Activated CD8-positive, alpha-beta memory T cell treated with anti-CD3 and anti-CD28 coated beads for 36 hours (primary cell): Measurements from ENCODE around the gene ABLIM3. TPM values are rescaled to one million over a fixed set of nuclear protein-coding genes. Genes with fewer than 3 reads are reported as not detected.

Experiments
- CTCF ChIA-PET: fragments of 350-600 bp; sonication (Branson Sonifier 250); formaldehyde crosslinking; loops from one replicate; lab custom pipeline; 2021; ENCODE audit warnings: antibody characterized with exemption; lab: Charles Lee
- POLR2A ChIA-PET: fragments of 350-600 bp; sonication (Branson Sonifier 250); formaldehyde crosslinking; loops from one replicate; lab custom pipeline; 2021; ENCODE audit warnings: antibody characterized with exemption; lab: Charles Lee
- total RNA-seq, 2 experiments: library from RNA; stranded (reverse); gene quantifications; one replicate each; pipeline ENCODE4 v1.2.3, GENCODE V29; 2021

The ABLIM3 gene
- total RNA-seq, 2 experiments from 2014 or later: not detected

DNA sequence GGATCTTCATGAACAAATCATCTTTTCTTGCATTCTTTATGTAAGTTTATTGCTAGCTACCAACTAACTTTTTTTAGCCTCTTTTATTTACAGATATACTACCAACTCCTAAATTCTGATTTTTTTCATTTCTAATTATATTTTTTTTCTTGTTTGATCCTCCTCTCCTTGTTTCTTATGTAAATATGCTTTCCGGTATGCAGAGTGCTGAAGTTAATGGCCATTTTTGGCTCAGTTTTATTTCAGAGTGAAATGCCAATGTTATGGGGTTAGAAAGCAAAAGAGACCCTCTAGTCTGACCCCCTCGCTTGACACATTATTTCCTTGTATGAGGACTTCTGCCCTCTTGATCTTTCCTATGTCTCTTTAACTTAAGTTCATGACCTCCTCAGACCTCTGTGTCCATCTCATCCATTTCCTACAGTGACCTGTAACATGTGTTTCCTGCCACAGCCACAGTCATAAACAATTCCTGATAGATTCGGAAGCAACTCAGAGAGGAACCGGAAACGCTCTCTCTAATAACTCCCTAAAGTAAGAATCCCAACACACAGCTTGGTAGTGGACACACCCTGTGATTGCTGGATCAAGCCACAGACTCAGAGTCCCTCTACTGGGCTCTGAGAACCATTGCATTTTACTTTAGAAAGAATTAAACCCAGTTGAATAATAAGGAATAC, 87.5 kb downstream of the ABLIM3 start:
- CTCF ChIA-PET: no interaction called here
- POLR2A ChIA-PET: no interaction called here

DNA sequence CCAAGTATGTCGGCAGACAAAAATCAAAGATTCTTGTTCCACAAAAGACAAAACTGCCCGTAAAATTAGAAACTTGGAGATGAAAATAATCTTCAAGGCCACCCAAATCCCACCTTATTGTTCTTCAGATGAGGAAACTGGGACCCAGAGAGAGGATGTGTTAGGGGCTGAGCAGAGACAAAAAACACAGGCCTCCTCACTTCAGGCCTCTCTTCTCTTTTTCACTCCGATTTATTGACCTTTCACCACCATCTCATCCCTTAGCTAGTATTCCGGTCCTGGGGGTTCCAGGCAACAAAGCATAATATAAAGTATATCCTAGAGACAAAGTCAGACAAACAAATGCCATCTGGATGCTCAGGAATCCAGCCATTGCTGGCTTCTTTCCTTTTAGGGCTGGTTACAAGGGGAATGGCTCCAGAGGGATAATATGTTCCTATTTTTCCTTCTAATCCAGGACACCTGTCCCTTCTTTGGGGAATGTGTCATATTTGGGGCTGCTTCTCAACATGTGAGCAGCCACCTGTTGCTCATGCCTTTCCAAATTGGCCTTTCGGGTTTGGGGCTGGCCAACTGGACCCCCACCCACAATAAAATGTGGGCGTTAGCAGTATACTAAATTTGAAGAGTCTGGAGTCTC, 88.1 kb downstream of the ABLIM3 start:
- POLR2A ChIA-PET: no interaction called here
- CTCF ChIA-PET: no interaction called here

DNA sequence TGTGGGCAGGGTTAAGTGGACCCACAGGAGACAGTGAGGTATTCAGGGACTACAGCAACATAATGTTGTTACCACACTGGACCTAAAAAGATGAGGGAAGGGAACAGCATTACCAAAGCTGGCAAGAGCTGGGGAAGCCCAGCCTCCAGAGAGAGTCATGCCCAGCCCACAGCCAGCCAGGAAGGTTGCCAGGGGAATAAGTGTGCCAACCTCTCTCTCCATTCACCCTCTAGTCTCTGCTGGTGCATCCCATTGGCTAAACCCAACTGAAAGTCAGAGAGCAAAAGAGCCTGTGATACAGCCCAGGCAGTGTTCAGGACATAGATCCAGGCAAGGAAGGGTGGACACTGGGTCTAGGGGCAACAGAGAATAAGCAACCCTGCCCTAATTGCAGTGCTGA, 94.5 kb downstream of the ABLIM3 start:
- POLR2A ChIA-PET: no interaction called here
- CTCF ChIA-PET: interaction anchor here (1.6 kb wide), 1 partner anchor 130 kb away, joined by 3 read pairs; no protein-coding TSS in a partner anchor

DNA sequence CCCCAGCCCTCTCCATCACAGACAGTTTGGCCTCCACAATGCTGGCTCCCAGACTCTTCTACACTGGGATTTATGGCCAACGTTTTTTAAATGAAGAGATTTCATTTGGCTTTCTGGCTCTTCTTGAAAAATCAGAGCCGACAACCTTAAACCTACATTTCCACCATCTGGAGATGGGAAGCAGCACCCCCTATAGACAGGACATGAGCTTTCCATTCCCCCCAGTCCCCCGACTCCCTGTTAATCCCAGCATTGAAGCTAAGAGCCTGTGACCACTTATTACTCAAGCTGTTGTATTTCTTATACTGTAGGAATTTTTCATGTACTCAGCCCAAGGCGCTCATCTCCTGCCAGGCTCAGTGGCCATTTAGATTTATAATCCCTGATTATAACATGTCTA, 96.4 kb downstream of the ABLIM3 start:
- ChIA-PET CTCF (no interaction called here), POLR2A (no interaction called here)

DNA sequence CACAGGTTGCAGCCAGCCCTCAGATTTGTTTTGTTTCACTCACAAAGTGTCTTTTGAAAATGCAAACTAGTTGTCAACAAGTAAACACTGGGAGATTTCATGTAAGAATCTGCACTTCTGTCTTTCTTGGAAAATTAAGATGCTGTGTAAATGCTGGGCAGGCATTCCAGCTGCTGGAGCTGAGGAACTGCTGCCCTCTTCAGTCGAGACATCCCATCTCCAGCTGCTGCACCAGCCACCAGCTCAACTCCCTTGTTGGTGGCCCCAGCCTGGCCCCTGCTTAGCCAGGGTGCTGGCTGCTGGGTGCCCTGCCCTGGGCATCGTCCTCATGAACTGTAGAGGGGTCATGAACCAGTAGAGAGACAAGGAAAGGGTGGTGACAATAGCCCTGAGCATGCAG, 97.2 kb downstream of the ABLIM3 start:
- CTCF ChIA-PET: interaction anchor here (0.6 kb wide), 1 partner anchor 53 kb away, joined by 4 read pairs; no protein-coding TSS in a partner anchor
- POLR2A ChIA-PET: no interaction called here

DNA sequence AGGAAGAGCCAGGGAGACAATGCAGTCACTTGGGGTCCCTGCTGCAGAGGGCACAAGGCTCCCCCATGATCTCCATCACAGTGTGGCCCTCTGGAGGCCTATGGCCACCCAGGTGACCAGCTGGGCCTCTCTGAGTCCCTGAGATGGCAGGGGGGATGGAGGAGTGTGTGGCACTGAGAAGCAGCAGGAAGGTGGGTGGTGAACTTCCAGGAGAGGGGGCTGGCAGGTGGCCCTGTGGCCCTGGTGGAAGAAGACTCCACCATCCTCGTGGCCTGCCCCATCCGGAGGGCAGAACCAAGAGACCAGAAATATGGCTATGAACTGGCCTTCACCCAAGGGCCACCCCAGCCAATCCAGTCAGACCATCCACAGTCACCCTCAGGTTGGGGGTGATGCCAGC, 98.6 kb downstream of the ABLIM3 start:
- ChIA-PET CTCF (no interaction called here), POLR2A (no interaction called here)

DNA sequence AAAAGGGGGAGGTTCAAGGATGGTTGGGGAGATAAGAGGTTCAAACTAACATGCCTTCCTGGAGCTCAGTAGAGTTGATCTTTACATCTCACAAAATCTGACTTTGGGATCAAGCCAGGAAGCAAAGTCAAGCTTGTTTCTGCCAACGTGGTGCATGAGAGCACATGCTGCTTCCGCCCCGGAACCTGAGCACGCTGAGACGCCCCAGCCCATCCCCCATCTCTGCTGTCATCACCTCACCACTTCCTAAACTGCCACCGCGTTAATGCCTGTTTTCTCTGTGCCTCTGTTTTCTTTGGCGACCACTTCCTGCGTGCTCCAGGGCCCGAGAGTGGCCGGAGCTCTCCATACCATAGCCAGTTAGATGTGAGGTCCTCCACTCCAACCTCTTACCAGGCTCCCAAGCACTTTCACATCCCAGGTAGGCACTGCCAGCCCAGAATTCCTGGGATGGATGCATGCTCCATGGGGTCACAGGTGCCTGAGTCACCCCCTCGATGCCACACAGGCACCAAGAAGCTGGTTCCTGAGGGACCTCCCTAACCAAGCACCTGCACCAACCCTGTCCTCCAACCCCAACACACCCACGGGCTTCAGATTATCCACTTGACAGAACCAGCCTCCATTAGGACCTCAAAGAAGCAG, 99.2 kb downstream of the ABLIM3 start:
- ChIA-PET POLR2A (no interaction called here), CTCF (no interaction called here)

DNA sequence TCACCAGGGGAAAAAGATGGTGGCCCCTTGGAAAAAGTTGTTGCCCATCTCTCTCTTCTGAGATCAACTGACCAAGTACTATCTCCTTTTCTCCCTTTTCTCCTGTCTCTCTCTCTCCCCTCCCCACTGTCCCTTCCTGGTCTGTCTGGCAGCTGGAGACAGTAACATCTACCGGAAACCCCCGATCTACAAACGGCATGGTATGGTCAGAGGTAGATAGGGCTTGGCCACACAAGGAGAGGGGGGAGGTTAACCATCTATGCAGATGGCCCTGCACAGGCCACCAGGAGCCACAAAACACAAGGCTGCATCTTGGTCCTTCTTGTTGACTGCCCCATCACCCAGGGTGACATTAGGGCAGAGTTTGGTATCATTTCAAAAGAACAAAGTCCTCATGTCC, 101.0 kb downstream of the ABLIM3 start:
- POLR2A ChIA-PET: no interaction called here
- CTCF ChIA-PET: no interaction called here

DNA sequence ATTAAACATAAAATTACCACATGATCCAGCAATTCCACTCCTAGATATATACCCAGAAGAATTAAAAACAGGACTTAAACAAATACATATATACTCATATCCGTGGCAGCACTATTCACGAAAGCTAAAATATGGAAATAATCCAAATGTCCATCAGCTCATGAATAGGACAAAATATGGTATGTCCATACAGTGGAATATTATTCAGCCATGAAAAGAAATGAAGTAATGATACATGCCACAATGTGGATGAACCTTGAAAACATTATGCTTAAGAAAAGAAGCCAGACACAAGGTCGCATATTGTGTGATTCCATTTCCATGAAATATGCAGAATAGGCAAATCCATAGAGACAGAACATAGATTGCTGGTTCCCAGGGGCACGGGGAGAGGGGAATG, 105.6 kb downstream of the ABLIM3 start:
- CTCF ChIA-PET: interaction anchor here (1.0 kb wide), 1 partner anchor 105 kb away, joined by 3 read pairs; the partner anchor contains the start of gene ABLIM3
- POLR2A ChIA-PET: no interaction called here

DNA sequence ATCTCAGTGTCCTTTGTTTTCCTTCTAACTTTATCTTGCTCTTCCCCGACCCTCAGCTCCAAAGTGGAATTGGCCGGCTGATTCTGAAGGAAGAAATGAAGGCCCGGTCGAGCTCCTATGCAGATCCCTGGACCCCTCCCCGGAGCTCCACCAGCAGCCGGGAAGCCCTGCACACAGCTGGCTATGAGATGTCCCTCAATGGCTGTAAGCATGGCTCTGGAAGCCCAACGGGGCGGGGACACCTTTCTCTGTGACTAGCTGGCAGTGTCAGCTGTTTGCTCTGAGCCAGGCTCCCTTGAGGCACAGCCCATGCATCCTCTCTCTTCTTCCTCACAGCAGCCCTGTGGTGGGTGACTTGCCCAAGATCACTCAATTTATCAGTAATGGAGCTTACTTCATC, 106.4 kb downstream of the ABLIM3 start:
- ChIA-PET POLR2A (interaction anchor here (0.6 kb wide), 1 partner anchor 406 kb away, joined by 3 read pairs; no protein-coding TSS in a partner anchor), CTCF (no interaction called here)

DNA sequence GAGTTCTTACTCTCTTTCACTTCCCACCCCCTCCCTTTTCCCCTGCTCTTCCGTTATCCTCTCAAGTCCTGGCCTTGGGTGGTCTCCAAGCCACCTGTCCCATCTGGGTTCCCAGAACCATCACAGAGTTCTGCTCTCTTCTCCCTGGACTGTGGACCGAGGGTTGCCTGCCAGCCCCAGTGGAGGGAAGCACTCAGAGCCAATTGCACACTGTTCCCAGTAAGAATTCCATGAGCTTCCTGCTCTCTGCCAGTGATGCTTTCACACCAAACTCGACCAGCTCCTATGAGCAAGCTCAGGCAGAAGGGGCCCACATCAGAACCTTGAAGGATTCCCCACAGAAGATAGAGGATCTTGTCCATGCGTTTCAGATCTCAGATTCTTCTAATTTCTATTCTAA, 110.3 kb downstream of the ABLIM3 start:
- ChIA-PET CTCF (no interaction called here), POLR2A (no interaction called here)

DNA sequence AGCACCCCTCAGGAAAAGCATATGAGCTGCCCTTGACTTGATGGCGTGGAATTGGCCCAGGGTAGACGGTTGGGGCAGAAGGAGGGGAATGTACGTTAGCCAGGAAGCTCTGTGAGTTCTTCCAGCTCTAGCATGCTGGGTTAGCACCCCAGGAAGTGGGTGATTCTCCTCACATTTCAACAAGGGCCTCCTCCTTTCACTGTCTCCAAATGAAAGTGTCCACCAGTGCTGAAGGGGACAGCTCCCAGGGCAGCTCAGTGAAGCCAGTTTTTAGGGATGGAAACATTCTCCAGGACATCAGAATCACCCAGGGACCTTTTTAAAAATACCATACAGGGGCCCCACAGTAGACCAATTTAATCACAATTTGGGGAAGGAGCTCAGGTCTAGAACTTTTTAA, 113.2 kb downstream of the ABLIM3 start:
- ChIA-PET CTCF (interaction anchor here (1.3 kb wide), 1 partner anchor 113 kb away, joined by 3 read pairs; the partner anchor contains the start of gene ABLIM3), POLR2A (no interaction called here)

DNA sequence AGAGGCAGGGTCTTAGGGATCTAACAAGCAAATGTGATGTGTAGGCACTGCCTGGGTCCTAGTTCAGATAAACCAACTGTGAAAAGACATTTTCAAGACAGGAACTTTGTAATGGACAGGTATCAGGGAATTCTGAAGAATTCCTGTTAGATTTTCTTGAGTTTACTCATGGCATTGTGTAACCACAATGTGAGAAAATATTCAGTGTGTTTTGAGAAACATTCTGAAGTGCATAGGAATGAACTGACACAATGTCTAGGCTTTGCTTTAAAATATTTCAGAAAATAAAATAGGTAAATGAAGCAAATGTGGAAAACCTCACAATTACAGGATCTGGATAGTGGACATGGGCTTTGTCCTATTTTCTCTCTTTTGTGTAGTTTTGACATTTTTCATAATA, 115.2 kb downstream of the ABLIM3 start:
- CTCF ChIA-PET: interaction anchor here (0.8 kb wide), 1 partner anchor 117 kb away, joined by 4 read pairs; no protein-coding TSS in a partner anchor
- POLR2A ChIA-PET: no interaction called here

DNA sequence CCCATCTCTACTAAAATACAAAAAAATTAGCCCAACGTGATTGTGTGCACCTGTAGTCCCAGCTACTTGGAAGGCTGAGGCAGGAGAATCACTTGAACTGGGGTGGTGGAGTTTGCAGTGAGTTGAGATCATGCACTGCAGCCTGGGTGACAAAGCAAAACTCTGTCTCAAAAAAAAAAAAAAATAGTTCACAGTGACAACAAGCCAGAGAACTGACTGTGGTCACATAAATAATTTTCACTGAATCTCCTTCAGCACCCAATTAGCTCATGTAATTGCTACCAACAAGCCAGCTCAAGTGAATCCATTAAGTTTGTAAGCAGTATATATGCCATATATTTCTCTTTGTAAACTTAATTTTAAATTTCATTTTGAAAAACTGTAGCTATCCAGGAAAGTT, 115.8 kb downstream of the ABLIM3 start:
- POLR2A ChIA-PET: interaction anchor here (0.6 kb wide), 1 partner anchor 89 kb away, joined by 4 read pairs; no protein-coding TSS in a partner anchor

DNA sequence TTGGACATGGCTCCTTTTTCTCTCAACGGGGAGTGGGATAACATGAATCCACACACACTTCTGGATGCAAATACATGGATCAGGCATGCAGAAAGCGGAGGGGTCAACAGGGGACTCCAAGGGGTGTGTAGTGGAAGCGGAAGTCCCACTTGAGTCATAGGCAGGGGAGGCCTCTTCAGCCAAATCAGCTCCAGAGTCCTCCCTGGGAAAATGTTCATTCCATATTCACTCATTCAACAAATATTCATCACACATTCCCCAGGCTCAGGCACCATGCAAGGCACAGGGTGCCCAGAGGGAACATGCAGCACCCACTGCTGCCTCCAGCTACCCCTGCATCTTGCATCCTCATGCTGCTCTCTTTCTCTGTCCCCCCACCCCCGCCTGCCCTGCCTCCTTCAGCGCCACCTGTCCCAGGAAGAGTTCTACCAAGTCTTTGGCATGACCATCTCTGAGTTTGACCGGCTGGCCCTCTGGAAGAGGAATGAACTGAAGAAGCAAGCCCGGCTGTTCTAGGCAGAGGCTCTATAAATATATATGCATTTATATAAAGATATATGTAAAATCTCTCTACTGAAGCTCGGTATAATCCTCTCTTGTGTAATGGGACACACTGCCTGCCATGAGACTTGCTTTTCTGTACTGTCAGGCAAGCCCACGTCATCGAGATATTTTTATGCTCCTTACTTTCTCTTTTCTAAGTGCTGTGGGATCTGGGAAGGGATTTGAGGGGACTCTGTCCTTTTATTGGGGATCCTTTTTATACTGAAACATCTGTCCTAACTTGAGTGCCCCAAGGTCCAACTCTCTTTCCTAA, 116.8 kb downstream of the ABLIM3 start:
- ChIA-PET POLR2A (no interaction called here), CTCF (interaction anchor here (0.6 to 1.1 kb wide), 3 partner anchors 116 to 244 kb away, joined by 3 to 5 read pairs (median 4); partner anchors contain the start of gene ABLIM3)

More for the DNA sequence above, 115.8 kb downstream of the ABLIM3 start:
- CTCF ChIA-PET: interaction anchor here (0.6 to 0.8 kb wide), 3 partner anchors 118 to 245 kb away, joined by 3 to 5 read pairs (median 4); no protein-coding TSS in a partner anchor

DNA sequence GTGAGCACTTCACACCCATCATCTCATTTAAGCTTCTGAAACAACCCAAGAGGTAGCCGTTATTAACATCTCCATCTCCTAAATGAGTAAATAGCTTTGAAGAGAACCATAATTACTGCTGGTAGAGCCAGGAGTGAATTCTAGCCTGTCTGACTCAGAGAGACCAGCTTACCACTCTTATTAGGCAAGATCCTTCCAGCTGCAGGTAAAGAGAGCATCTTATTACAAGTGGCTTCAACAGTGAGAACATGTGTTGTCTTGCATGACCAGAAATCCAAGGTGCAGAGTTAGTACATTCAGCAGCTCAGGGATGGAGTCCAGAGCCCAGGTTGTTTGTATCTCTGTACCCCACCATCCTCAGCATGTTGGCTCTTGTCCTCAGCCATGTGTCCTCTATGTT, 119.5 kb downstream of the ABLIM3 start:
- ChIA-PET POLR2A (no interaction called here), CTCF (no interaction called here)

DNA sequence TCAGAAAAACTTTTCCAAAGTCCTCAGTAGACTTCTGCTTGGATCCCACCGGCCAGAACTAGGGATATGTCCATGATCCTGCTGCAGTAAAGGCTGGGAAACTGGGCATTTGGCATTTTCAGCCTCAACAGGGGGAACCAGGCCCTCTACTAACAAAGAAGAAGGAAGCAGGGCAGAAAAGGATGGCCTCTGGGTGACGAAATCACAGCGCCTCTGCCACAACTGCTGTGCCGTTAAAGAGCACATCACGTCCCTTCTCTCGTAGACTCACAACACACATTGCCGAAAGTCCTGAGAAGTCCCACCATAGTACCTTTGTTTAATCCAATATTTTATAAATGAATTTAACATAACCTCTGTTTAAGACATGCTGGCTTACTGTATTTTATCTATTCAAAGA, 120.0 kb downstream of the ABLIM3 start:
- CTCF ChIA-PET: no interaction called here
- POLR2A ChIA-PET: no interaction called here

DNA sequence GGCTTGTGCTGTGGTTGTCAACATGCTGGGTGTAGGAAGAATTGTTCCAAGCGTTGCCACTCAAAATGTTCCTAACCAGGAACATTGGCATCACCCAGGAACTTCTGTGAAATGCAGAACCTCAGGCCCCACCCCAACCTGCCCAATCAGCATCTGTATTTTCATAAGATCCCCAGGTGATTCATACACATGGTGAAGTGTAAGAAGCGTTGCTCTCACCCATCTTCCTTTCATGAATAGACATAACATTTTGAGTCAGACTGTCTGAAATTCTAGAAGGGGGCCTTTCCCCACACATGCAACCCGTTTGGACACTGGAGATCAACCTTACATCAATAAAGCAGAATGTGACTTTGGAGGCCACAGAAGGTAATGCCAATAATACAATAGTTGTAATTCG, 121.0 kb downstream of the ABLIM3 start:
- ChIA-PET CTCF (no interaction called here), POLR2A (no interaction called here)

DNA sequence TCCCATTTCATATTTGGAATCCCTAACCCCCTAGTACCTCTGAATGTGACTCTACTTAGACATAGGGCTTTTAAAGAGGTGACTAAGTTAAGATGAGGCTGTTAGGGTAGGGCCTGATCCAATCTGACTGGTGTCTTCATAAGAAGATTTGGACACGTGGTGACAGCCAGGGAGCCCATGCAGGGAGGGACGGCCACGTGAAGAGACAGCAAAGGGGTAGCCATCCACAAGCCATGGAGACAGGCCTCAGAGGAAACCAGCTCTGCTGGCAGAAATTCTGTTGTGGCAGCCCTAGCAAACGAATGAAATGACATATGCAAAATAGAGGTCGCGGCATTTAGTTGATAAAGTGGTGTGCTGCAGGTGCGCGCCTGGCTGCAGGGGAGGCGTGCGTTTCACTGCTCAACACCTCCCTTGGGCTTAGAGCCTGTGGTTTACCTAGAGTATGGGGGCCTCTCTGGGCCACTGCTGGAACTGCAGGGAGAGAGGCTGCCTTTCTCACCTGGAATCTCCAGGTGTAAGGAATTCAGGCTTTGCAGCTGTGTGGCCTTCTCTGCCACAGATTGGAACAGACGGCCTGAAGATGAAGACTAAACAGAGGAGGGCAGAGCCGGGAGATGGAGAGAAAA, 123.3 kb downstream of the ABLIM3 start:
- POLR2A ChIA-PET: interaction anchor here (0.6 to 1.1 kb wide), 2 partner anchors 56 to 268 kb away, joined by 3 to 4 read pairs; no protein-coding TSS in a partner anchor
- CTCF ChIA-PET: interaction anchor here (1.5 to 2.8 kb wide), 2 partner anchors 123 to 128 kb away, joined by 3 to 12 read pairs; partner anchors contain the start of gene ABLIM3
